ENCODE measurements around the gene EAPP.

The EAPP gene

DNA sequence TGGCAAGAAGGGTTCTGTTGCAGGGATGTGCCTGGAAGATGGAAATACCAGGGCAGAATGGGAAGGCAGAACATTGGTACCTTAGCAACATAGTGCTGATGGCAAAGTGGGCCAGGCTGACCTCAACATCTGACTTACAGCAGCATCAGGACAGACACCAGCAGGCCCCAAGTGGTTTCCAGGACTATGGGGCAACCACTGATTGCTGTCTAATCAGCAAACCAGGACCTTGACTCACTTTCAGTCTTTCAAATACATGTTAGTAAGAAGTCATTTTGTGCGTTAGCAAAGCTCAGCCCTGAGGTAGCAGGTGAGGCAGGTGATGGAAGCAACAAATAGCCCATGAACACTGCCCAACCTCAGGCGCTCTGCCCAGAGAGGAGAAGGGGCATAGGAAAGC, 72.8 kb downstream of the EAPP start:
- no peak for TF ChIP-seq EGR1 (IDR thresholded peaks at IDR 0.05)
- TF ChIP-seq YY1 (IDR thresholded peaks at IDR 0.05; ENCODE audit: low read depth), result no peak
- TF ChIP-seq TEAD4 (IDR thresholded peaks at IDR 0.05), result no peak
- no peak for TF ChIP-seq ZBTB7A (IDR thresholded peaks at IDR 0.05; ENCODE audit: low read depth)
- TF ChIP-seq TCF12 (IDR thresholded peaks at IDR 0.05; ENCODE audit: low read depth), result no peak
- no peak for TF ChIP-seq CREB1 (IDR thresholded peaks at IDR 0.05; ENCODE audit: low read depth)
- TF ChIP-seq, protein P1, sequence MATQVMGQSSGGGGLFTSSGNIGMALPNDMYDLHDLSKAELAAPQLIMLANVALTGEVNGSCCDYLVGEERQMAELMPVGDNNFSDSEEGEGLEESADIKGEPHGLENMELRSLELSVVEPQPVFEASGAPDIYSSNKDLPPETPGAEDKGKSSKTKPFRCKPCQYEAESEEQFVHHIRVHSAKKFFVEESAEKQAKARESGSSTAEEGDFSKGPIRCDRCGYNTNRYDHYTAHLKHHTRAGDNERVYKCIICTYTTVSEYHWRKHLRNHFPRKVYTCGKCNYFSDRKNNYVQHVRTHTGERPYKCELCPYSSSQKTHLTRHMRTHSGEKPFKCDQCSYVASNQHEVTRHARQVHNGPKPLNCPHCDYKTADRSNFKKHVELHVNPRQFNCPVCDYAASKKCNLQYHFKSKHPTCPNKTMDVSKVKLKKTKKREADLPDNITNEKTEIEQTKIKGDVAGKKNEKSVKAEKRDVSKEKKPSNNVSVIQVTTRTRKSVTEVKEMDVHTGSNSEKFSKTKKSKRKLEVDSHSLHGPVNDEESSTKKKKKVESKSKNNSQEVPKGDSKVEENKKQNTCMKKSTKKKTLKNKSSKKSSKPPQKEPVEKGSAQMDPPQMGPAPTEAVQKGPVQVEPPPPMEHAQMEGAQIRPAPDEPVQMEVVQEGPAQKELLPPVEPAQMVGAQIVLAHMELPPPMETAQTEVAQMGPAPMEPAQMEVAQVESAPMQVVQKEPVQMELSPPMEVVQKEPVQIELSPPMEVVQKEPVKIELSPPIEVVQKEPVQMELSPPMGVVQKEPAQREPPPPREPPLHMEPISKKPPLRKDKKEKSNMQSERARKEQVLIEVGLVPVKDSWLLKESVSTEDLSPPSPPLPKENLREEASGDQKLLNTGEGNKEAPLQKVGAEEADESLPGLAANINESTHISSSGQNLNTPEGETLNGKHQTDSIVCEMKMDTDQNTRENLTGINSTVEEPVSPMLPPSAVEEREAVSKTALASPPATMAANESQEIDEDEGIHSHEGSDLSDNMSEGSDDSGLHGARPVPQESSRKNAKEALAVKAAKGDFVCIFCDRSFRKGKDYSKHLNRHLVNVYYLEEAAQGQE (IDR thresholded peaks at IDR 0.05; ENCODE audit: low read depth), result no peak
- no peak for TF ChIP-seq EP300 (IDR thresholded peaks at IDR 0.05; ENCODE audit: borderline replicate concordance)
- TF ChIP-seq CEBPB (IDR thresholded peaks at IDR 0.05), result no peak
- TF ChIP-seq, protein P2, sequence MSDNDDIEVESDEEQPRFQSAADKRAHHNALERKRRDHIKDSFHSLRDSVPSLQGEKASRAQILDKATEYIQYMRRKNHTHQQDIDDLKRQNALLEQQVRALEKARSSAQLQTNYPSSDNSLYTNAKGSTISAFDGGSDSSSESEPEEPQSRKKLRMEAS (IDR thresholded peaks at IDR 0.05), result no peak
- no peak for TF ChIP-seq TAF1 (IDR thresholded peaks at IDR 0.05; ENCODE audit: low read depth)
- TF ChIP-seq RAD21 (IDR thresholded peaks at IDR 0.05; ENCODE audit: low read depth), result no peak
- TF ChIP-seq, protein P3, sequence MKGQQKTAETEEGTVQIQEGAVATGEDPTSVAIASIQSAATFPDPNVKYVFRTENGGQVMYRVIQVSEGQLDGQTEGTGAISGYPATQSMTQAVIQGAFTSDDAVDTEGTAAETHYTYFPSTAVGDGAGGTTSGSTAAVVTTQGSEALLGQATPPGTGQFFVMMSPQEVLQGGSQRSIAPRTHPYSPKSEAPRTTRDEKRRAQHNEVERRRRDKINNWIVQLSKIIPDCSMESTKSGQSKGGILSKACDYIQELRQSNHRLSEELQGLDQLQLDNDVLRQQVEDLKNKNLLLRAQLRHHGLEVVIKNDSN (IDR thresholded peaks at IDR 0.05), result no peak

Measured in Ishikawa (cell line).